Aorta (tissue), 5 donors: ENCODE measurements around the gene TRIM45. TPM values are rescaled to one million over a fixed set of nuclear protein-coding genes. Genes with fewer than 3 reads are reported as not detected.

Experiments
- ATAC-seq: fragments of 200-7000 bp; cut with Tn5 transposase; one replicate; pipeline ENCODE4 v1.9.1; 2022; ENCODE audit warnings: moderate library complexity; ENCODE audit not compliant: low FRiP score
- DNase-seq, 2 donors: peaks; one replicate each; pipeline ENCODE4 v3.0.0-alpha.2; 2020
- H3K27ac ChIP-seq, 2 donors: one replicate each; pipeline ENCODE4 v1.5.1; 2013; ENCODE audit warnings: low read length in 2 of 2, mild to moderate bottlenecking in 2 of 2, moderate library complexity in 2 of 2, control low read depth in 1 of 2, inconsistent platforms in 1 of 2, low read depth in 1 of 2
- H3K27me3 ChIP-seq, 2 donors: one replicate each; pipeline ENCODE4 v1.6.1; 2013; ENCODE audit warnings: control low read depth in 1 of 2, low read length in 1 of 2, mild to moderate bottlenecking in 1 of 2, moderate library complexity in 1 of 2; ENCODE audit not compliant: insufficient read depth in 2 of 2, control insufficient read depth in 1 of 2
- H3K36me3 ChIP-seq, 2 donors: one replicate each; pipeline ENCODE4 v1.6.1; 2013; ENCODE audit warnings: control low read depth in 1 of 2, low read length in 1 of 2, mild to moderate bottlenecking in 1 of 2; ENCODE audit not compliant: insufficient read depth in 2 of 2, control insufficient read depth in 1 of 2
- H3K4me1 ChIP-seq, 2 donors: one replicate each; pipeline ENCODE4 v1.6.1; 2013; ENCODE audit warnings: low read length in 2 of 2, control low read depth in 1 of 2, mild to moderate bottlenecking in 1 of 2, moderate library complexity in 1 of 2; ENCODE audit not compliant: insufficient read depth in 2 of 2, control insufficient read depth in 1 of 2
- H3K4me3 ChIP-seq, 2 donors: one replicate each; pipeline ENCODE4 v1.5.1; 2013; ENCODE audit warnings: low read length in 2 of 2, control low read depth in 1 of 2, mild to moderate bottlenecking in 1 of 2
- H3K9me3 ChIP-seq: one replicate; pipeline ENCODE4 v1.6.1; 2013; ENCODE audit warnings: mild to moderate bottlenecking, low read length; ENCODE audit not compliant: control insufficient read depth
- WGBS, 2 donors: extraction: QIAGEN DNeasy Blood & Tissue Kit; methylation state at CpG; one replicate each; pipeline ENCODE4 v1.1.7; 2013; 5-methylcytosine and 5-hydroxymethylcytosine counted together
- intact Hi-C, 2 donors: fragments of 100-400 bp; cut with DNase I; formaldehyde crosslinking; loops; one replicate each; pipeline versions ENCODE4 v1.14.2 to v1.15.0; 2022
- polyA plus RNA-seq, 2 donors: library from polyadenylated mRNA; stranded (reverse); fragments of 200-250 nt; gene quantifications; one replicate each; pipeline ENCODE4 v1.2.3, GENCODE V29; 2013
- total RNA-seq, 2 donors: library from RNA; stranded (reverse); fragmentation: NEBNext Ultra II Directional; extraction: Animal tissue kit (Norgen Biotek cat#: 25700); gene quantifications; one replicate each; pipeline ENCODE4 v1.2.1, GENCODE V29; 2021
- donor health status: healthy with polysubstance abuse.
- donor health status: Bipolar disorder and iron deficiency.
- donor health status: DM: no; HTN: no; CAD: no.
- donor health status: DM: no; HTN: no; CAD: no.
- donor health status: DM: yes; HTN: yes; CAD: no.

Gene TRIM45
- total and polyA plus RNA-seq, 4 donors, result 0.25 to 23.9 (median 3.8) TPM

DNA sequence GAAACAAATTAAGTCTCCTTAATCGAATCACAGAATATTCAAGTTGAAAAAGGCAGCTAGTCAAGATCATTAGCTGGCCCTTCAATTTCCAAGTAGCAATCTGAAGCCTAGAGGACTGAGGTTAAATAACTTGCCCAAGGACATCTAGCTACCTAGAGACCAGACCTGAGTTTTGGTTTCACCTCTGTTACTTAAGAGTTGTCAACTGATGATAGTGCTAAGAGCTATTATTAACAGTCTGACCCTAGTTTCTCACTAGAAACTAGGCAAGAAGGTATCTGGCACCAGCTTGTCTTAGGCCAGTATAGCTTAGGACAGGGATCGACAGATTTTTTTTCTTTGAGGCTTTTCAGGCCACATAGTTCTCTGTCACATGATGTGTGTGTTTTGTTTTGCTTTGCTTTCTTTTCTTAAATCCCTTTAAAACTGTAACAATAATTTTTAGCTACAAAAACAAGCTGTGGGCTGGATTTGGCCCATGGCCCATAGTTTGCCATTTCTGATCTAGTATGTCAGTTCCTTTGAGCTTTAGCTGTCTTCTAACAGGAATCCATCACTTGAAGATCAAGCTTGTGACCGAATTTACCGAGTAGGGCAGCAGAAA is 23.2 kb downstream of the TRIM45 start:
- DNase-seq (no peak), ATAC-seq (no peak)
- Histone ChIP-seq H3K4me1 (peaks cover 2 to 4% of the 10 kb centered on the region in 2 donors), H3K9me3 (no peaks in the 10 kb centered on the region), H3K27ac (no peak overlapping the region), H3K36me3 (no peaks in the 10 kb centered on the region), H3K27me3 (no peaks in the 10 kb centered on the region), H3K4me3 (no peak overlapping the region)
- intact Hi-C loops, result loop anchor here in 1 of 2 donors (2.0 kb wide), 1 partner anchor 22 kb away; the partner anchor contains the start of gene TRIM45
- WGBS, 2 donors, result 31 to 38% methylated on average over 4 of the region's 4 CpGs

DNA sequence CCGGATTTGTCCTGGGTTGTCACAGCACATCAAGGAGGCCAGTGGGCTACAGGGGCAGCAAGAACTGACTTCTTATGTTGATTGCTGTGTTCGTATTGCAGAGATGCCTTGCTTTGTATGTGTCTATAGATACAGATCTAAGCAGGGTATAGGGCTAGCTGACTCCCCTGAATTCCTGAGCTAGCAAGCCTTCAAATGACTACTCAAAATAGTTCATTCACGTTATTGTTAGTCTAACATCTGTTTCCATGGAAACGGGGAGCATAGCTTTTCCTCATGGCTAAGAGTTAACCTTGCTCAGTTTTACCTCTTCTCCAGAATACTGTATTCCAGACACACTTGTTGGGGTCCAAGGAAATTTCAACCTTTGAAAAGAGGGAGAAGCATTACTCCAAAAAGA is 24.1 kb downstream of the TRIM45 start:
- Histone ChIP-seq H3K27me3 (no peaks in the 10 kb centered on the region), H3K9me3 (no peaks in the 10 kb centered on the region), H3K36me3 (no peaks in the 10 kb centered on the region), H3K4me1 (peaks cover 4 to 6% of the 10 kb centered on the region in 2 donors), H3K4me3 (no peak overlapping the region), H3K27ac (peak overlapping the region in 1 of 2 donors; percentile 25)
- 38 to 44% methylated on average over 4 of the region's 4 CpGs for WGBS, 2 donors
- intact Hi-C loops, result no loop called here
- DNase-seq (no peak), ATAC-seq (no peak)

- H3K27me3 ChIP-seq, result no peaks in the 10 kb centered on the region
- ATAC-seq (no peak), DNase-seq (no peak)
- H3K36me3 ChIP-seq, result no peaks in the 10 kb centered on the region
- intact Hi-C loops, result no loop called here
- peaks cover 4 to 6% of the 10 kb centered on the region in 2 donors for H3K4me1 ChIP-seq
- 23 to 29% methylated on average over 3 of the region's 3 CpGs for WGBS, 2 donors
- H3K9me3 ChIP-seq, result no peaks in the 10 kb centered on the region
- H3K4me3 ChIP-seq, result no peak overlapping the region
- peak overlapping the region in 1 of 2 donors; percentile 25 for H3K27ac ChIP-seq
Measured at GRCh38 chr1:117096951-117097408, 24.6 kb downstream of the TRIM45 start.

DNA sequence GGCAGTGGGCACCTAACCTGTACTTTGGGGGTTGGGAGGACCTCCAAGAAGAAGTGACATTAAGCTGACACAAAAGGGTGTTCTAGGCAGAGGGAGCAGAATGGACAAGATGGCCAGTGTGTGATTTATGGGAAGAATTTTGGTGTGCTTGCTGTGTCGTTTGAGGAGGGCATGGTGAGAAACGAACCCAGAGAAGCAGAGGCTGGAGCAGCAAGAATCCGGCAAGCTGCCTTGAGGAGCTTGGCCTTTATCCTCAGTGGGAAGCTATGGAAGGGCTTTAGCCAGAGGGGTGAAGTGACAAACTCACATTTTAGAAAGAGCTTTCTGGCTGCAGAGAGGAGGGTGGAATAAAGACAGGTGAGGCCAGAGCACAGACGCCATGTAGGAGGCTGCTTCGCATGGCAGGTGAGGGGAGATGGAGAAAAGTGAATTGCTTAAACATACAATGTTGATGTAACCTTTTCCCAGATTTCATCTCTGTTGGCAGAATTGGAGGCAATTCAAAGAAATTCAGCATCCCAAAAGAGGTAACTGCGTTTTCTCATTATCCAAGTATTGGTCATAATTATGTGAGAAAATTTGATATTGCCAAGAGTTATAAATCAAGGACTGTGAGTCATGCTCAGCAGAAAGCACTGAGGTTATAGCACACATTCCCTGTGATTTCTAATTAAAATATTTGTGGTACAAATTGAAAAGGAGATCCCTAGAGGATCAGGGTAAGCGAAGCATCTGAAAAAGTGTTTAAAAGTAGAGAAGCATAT is 26.5 kb downstream of the TRIM45 start:
- peak overlapping the region; percentile 6 to 61 for H3K27ac ChIP-seq
- intact Hi-C loops, result no loop called here
- no peak overlapping the region for H3K4me3 ChIP-seq
- H3K4me1 ChIP-seq, result peaks cover 4 to 6% of the 10 kb centered on the region in 2 donors
- 32 to 56% methylated on average over 7 of the region's 7 CpGs for WGBS, 2 donors
- DNase-seq (no peak), ATAC-seq (no peak)
- no peaks in the 10 kb centered on the region for H3K27me3 ChIP-seq
- H3K9me3 ChIP-seq, result no peaks in the 10 kb centered on the region
- peaks cover 0 to 4% of the 10 kb centered on the region in 2 donors for H3K36me3 ChIP-seq

DNA sequence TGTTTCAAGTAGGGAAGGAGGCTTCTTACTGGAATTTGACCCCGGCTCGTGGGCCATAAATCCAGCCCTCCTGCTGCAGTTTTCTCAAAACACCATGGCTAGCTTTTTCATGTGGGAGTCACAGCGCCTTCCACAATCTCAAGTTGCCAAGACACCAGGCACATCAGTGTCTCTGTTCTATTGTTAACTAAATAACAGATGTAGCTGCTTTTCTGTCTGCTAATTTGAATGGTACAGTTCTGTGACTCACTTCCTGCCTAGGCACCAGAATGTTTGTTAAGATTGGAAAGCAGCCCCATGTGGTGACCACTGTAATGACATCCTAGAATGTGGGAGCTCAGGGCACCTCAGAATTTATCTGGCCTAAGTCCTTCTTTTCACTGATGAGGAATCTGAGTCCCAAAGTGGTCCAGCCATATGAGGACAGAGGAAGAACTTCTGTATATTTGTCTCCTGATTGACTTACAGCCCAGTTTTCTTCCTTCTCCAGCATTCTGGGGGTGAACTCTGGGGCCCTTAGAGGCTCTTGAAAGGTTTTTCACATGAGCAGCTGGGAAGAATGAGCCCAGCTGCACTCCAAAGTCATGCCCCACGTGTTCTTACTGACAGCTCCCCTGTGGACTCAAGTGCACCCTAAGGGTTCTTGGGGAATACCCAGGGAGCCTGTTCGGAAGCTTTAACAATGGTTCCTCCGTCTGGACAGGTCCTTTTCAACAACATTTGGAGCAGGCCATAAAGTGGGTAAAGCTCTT is 27.5 kb downstream of the TRIM45 start:
- Histone ChIP-seq H3K9me3 (no peaks in the 10 kb centered on the region), H3K27ac (peak overlapping the region; percentile 95), H3K4me3 (no peak overlapping the region), H3K27me3 (no peaks in the 10 kb centered on the region), H3K36me3 (peaks cover 2 to 4% of the 10 kb centered on the region in 2 donors), H3K4me1 (peaks cover 4 to 6% of the 10 kb centered on the region in 2 donors)
- ATAC-seq, result no peak
- intact Hi-C loops, result no loop called here
- WGBS, 2 donors, result 78 to 80% methylated on average over 6 of the region's 6 CpGs
- DNase-seq, result no peak

GRCh38 chr1:117093091-117093534 is 28.4 kb downstream of the TRIM45 start:
- Histone ChIP-seq H3K27me3 (no peaks in the 10 kb centered on the region), H3K27ac (peak overlapping the region; percentile 85 to 95), H3K4me1 (peaks cover 1 to 4% of the 10 kb centered on the region in 2 donors), H3K36me3 (peaks cover 2 to 4% of the 10 kb centered on the region in 2 donors), H3K9me3 (no peaks in the 10 kb centered on the region), H3K4me3 (no peak overlapping the region)
- ATAC-seq, result peak; percentile 87
- DNase-seq, result peak; percentile 76 to 91
- WGBS, 2 donors, result 6 to 7% methylated on average over 7 of the region's 7 CpGs
- intact Hi-C loops, result no loop called here

DNA sequence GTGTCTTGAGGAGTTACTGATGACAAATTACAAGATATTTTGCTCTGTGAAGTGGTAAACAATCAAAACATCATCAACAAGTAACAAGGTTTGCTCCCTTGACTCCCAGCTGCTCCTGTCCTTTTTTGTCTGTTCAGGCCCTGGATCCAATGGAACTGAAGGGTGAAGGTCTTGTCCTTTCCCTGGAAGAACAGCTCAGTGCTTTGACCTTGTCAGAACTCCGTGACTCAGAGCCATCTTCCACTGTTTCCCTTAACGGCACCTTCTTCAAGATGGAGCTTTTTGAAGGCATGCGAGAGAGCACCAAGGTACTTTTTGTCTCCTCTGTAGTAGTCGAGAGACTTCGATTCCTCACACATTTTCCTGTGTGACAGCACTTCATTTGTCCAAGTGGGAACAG is 29.0 kb downstream of the TRIM45 start:
- no peaks in the 10 kb centered on the region for H3K9me3 ChIP-seq
- H3K4me1 ChIP-seq, result peaks cover 0 to 4% of the 10 kb centered on the region in 2 donors
- ATAC-seq (no peak), DNase-seq (no peak)
- 63 to 77% methylated on average over 5 of the region's 5 CpGs for WGBS, 2 donors
- no peaks in the 10 kb centered on the region for H3K27me3 ChIP-seq
- peaks cover 2 to 4% of the 10 kb centered on the region in 2 donors for H3K36me3 ChIP-seq
- intact Hi-C loops, result no loop called here
- H3K27ac ChIP-seq, result peak overlapping the region; percentile 34 to 85
- H3K4me3 ChIP-seq, result no peak overlapping the region

DNA sequence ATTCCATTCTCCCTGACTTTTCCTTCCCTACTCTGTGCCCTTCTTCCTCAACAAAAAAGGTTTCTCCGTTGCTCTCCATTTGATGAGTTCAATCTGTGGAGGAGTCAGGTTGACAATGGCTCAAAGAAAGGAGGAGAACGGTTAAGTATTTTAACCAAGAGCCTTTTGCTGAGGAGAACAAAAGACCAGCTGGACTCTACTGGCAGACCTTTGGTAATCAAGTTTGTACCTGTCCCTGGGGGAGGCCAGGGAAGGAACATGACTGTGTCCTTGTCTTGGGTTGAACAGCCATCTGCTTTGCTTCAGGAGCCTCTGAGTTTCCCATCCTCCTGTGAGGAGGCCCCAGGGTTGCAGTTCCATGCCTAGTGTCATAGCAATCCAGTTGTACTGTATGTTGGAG is 31.6 kb downstream of the TRIM45 start:
- Histone ChIP-seq H3K9me3 (no peaks in the 10 kb centered on the region), H3K4me3 (no peak overlapping the region), H3K27me3 (no peaks in the 10 kb centered on the region), H3K27ac (no peak overlapping the region), H3K4me1 (peaks cover 0 to 4% of the 10 kb centered on the region in 2 donors), H3K36me3 (peaks cover 2 to 4% of the 10 kb centered on the region in 2 donors)
- 93 to 98% methylated on average over 2 of the region's 2 CpGs for WGBS, 2 donors
- DNase-seq (no peak), ATAC-seq (no peak)
- intact Hi-C loops, result no loop called here
